ENCODE results near the gene ROR1. TPM values are rescaled to one million over a fixed set of nuclear protein-coding genes. Genes with fewer than 3 reads are reported as not detected.

ROR1 gene
- total RNA-seq, 1 donor from 2014 or later: 2.0 TPM

DNA sequence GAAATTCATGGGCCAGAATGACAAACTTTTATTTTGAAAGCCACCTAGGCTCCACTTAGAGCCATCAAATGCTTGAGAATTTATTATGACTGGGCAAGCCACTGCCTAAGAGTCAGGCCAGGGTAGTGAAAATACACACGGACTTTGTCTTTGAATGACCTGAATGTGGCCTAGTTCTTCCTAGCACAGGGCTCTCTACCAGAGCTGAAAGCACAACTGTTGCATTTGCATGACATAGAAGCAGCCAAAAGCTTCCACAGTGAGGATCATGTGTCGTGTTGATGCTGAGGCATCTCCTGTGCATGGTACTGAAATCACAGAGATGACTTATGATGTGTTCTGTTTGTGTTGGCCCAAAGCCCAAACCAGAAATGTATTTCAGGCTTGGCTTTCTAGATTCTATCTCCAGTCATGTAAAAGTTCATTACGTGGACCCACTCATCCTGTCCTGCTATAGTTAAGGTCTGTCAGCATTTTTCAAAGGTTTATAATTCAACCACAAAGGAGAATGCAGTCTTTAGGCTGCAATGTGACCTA is 265.6 kb downstream of the ROR1 start:
- no peak for FAIRE-seq
- peak in 1 of 2 donors; percentile 29 for DNase-seq (ENCODE audit: low spot score in 2 of 2)

GRCh38 chr1:64041371-64042131 is 267.7 kb downstream of the ROR1 start:
- DNase-seq (ENCODE audit: low spot score in 2 of 2): no peak
- no peak for FAIRE-seq

DNA sequence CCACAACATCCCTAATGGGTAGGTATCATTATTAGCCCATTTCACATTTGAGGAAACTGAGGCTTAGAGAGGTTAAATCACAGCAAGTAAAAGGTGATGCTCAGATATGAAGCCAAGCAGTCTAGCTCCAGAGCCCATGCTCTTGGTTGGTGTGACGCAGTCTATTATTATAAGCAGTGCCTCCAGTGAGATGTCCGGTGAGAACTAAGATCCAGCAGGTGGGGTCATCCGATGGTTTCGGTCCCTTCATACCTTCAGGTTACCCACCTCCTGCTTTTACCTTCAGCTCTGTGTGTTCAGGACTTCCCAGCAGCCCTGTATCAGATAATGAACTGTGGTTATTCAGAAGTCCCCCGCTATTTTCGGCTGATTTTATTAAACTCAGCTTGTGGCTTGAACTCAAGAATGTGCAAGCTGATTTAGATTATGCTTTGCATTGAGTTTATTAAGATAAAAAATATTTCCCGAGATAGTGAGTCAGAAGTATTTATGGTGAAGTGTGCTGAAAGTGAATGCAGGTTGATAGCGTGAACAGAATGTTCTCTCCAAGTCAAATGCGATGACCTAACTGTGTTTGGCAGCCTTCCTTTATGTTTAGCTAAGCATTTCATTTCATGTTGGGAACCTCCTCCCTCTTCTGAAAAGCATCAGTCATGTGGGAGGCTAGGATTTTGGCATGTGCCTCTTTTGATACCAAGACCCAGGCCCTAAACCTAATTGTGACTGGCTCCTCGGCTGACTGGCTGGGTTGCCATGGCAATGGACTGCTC is 268.7 kb downstream of the ROR1 start:
- no peak for FAIRE-seq
- DNase-seq (ENCODE audit: low spot score in 2 of 2): peak in 1 of 2 donors; percentile 12

DNA sequence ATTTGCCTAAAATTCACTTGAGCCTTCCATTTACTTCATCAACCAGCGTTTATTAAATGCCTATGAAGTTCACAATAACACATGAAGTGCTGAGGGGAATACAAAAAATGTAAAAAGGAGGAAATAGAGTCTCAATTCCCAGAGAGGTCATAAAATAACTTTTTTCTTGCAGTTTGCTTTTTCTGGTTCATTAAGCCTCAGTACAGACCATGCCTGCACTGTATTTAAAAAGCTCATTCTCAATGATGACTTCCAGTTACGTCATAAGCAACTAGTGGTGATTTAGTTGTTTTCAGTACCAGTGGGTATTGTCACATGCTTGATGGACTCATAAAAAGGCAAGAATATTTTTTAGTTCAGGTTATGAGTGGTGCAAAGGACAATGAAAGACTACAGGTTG is 269.5 kb downstream of the ROR1 start:
- DNase-seq (ENCODE audit: low spot score in 2 of 2) (no peak), FAIRE-seq (no peak)

GRCh38 chr1:64043976-64044375 is 270.2 kb downstream of the ROR1 start:
- FAIRE-seq: no peak
- DNase-seq (ENCODE audit: low spot score in 2 of 2): no peak

DNA sequence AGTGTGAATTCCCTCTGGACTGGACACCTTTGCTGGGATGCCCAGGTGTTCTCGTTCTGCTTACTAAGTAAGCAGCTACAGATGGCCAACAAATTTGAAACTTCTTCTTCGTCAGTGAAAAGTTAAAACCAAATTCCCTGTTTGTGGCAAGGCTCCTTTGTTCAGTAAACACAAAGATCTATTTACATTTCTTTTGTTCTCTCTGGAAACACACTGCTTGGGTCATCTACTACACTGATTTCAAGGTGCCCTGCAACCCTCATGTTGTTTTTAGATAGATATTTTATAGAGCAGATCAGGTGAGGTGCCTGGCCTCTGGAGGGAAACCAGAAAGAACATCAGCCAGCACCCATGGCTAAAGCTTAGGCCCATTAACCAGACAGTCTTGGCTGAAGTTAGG is 272.4 kb downstream of the ROR1 start:
- FAIRE-seq (no peak), DNase-seq (ENCODE audit: low spot score in 2 of 2) (no peak)

DNA sequence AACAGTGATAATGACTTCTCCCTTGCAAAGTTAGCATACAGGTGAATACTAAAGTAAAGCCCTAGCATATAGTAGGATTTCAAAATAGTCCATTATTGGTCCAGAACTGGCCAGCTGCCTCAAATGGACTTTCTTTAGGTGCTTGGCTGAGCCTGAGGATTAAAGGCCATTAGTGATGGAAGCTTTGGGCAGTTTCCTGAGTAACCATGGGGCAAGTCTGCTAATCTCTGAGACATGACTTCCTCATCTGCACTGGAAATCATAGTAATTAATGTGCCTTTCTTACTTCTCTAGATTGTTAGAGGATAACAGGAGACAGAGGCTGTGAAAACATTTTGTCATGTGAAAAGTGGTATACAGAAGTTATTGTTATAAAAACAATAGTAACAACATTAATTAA is 273.1 kb downstream of the ROR1 start:
- no peak for FAIRE-seq
- DNase-seq (ENCODE audit: low spot score in 2 of 2): no peak

DNA sequence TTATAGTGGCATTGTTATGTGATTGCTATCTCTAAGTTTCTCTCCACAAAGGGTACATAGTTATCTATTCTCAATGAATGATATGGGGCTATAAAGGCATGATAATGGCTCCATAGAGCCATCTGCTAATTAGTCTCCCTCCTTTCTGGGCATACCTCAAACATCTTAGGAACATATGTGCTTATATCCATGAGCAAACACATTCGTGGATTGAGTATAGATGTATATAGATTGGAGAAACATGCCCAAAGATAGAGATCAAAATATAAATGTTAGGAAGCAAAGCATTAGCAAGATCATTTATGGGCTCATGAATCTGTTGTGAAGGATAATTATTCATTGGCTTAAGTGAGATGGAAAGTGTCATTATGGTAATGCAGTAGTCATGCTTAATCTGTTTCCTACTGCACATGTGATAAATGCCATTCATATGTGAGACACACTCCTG is 273.8 kb downstream of the ROR1 start:
- FAIRE-seq: no peak
- DNase-seq (ENCODE audit: low spot score in 2 of 2): no peak

- FAIRE-seq (no peak), DNase-seq (ENCODE audit: low spot score in 2 of 2) (no peak)
These were observed 276.2 kb downstream of the ROR1 start for GRCh38 chr1:64049900-64050540.

- FAIRE-seq (no peak), DNase-seq (ENCODE audit: low spot score in 2 of 2) (no peak)
These were observed 276.8 kb downstream of the ROR1 start for GRCh38 chr1:64050601-64051000.

DNA sequence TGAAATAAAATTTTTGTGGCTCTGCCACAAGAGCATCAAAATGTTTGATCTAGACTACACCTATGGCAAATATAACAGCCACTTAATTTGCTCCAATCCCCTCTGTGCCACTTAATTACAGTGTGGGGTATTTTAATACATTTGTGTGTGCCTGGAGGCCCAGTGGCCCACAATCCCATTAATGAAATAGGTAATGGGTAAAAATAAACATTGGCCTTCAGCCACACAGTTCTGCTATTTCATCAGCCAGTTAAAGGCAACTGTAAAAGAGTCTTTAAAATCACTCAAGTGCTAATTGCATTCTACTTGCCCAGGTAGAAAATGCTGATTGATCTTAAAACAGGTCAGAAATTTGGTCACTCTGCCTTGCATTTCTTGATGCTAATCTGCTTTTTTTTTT is 278.0 kb downstream of the ROR1 start:
- DNase-seq (ENCODE audit: low spot score in 2 of 2) (no peak), FAIRE-seq (no peak)

DNA sequence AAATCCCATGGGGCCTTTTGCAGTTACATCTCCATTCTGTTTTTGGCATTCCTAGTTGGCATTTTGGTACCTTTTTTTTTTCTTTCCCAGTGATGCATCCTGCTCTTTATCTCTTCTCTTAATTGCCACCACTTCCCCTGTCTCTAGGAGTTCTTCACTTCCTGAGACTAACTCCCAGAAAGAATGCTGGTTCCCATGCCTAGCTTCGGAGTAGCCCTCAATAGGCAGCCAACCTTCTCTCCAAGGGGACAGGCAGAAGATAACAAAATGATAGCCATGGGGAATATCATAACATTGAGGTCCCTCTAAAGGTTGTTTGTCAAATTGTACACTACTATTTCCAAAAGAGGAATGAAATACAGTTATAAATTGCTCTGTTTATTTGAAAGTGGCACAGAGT is 279.0 kb downstream of the ROR1 start:
- FAIRE-seq (no peak), DNase-seq (ENCODE audit: low spot score in 2 of 2) (no peak)

DNA sequence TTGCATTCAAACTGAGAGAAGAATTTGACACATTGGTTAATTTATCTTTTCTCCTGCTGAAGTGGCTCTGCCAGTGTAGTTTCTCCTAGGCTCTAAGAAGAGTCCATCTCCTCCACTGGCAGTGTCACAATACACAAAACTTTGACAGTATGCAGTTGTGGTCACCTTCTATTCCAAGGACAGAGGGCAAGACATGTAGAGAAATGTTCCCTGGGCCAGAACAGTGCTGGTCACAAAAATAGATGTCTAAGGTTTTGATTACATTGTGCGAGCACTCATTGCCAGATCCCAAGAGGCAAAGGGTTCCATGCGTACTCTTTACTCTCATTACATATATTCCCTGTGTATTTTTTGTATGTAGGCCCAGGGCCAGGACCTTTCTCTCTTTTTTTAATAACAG is 281.5 kb downstream of the ROR1 start:
- FAIRE-seq (no peak), DNase-seq (ENCODE audit: low spot score in 2 of 2) (no peak)

DNA sequence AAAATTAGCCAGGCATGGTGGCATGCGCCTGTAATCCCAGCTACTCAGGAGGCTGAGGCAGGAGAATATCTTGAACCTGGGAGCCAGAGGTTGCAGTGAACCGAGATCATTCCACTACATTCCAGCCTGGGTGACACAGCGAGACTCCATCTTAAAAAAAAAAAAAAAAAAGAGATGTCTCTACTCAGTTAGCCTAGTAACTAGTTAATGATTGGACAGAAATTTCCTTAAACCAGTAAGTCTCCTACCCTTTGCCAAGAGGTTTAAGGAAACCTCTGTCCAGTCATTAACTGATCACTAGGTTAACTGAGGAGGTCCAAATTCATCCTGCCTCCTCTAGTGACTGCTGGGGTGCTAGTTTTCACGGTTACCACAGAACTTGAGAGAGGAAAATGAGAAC is 285.7 kb downstream of the ROR1 start:
- no peak for FAIRE-seq
- DNase-seq (ENCODE audit: low spot score in 2 of 2): no peak

- no peak for FAIRE-seq
- no peak for DNase-seq (ENCODE audit: low spot score in 2 of 2)
These were observed 286.9 kb downstream of the ROR1 start for GRCh38 chr1:64060611-64061302.

GRCh38 chr1:64061430-64062104 is 287.8 kb downstream of the ROR1 start:
- DNase-seq (ENCODE audit: low spot score in 2 of 2) (no peak), FAIRE-seq (no peak)

GRCh38 chr1:64062529-64062928 is 288.7 kb downstream of the ROR1 start:
- no peak for FAIRE-seq
- no peak for DNase-seq (ENCODE audit: low spot score in 2 of 2)

- no peak for FAIRE-seq
These were observed 289.2 kb downstream of the ROR1 start for GRCh38 chr1:64062941-64063581.

GRCh38 chr1:64065571-64065970 is 291.8 kb downstream of the ROR1 start:
- FAIRE-seq (no peak), DNase-seq (ENCODE audit: low spot score in 2 of 2) (no peak)

More at GRCh38 chr1:64062941-64063581, 289.2 kb downstream of the ROR1 start:
- DNase-seq (ENCODE audit: low spot score in 2 of 2): no peak
